NCI-H2171 treated with DMSO at 0.1 percent for 48 hours (cell line): ENCODE results near the gene NPPC.
"Not testable (repeated sequence)": the region's sequence is repeated elsewhere in the genome, so short reads cannot be mapped to it uniquely, and the experiment has no call there.

ENCODE experiments used
- DNase-seq: peaks from one replicate; lab custom pipeline; 2025; lab: John Stamatoyannopoulos, UW

NPPC gene

GRCh38 chr2:231886071-231886681 lies 40.0 kb downstream of the NPPC start:
- DNase-seq: no peak

GRCh38 chr2:231884438-231885140 lies 41.6 kb downstream of the NPPC start:
- no peak for DNase-seq

DNA sequence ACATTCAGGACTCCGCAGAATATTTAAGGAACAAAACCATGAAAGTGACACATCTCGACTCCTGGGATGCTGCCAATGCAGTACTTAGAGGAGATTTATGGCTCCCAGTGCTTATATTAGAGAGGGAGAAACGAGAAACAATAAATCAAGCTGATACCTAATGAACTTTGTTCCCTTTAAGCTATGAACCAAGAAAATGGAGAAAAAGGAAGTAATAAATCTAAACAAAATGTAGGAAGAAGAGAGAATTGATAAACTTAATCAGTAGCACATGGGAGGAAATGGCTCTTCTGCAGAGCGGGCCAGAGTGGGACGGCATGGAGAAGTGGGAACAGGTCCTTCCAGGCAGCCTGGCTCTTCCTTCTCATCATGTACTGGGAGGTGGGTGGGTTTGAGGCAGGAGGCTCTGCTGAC lies 42.7 kb downstream of the NPPC start:
- DNase-seq: no peak

DNA sequence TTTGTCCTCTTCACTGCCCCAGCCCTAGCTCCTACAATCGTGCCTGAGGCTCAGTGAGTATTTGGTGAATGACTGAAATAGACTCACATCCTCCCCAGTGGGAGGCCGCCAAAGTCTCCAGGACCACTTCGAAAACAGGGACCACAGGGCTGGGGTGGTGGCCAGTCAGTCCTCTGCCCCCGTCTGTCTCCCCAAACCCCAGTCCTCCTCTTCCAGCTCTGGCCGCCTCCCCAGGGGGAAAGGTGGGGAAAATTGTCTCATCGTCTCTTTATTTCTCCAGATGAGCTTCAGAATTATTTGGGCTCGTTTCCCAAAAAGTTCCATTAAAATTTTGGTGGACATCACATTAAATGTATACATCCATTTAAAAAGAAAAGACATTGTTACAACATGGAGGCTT lies 43.5 kb downstream of the NPPC start:
- no peak for DNase-seq

GRCh38 chr2:231880371-231880770 lies 45.8 kb downstream of the NPPC start:
- not testable (repeated sequence) for DNase-seq

- no peak for DNase-seq
These were observed 47.0 kb downstream of the NPPC start for GRCh38 chr2:231879216-231879615.

GRCh38 chr2:231877533-231878456 lies 48.4 kb downstream of the NPPC start:
- DNase-seq: no peak

GRCh38 chr2:231874944-231875343 lies 51.3 kb downstream of the NPPC start:
- no peak for DNase-seq
